Type B pancreatic cell (in vitro differentiated cells): ENCODE data around the gene REPS1. TPM values are rescaled to one million over a fixed set of nuclear protein-coding genes. Genes with fewer than 3 reads are reported as not detected.
"Not testable (repeated sequence)": the region's sequence is repeated elsewhere in the genome, so short reads cannot be mapped to it uniquely, and the experiment has no call there.

ENCODE experiments used
- DNase-seq: peaks from one replicate; pipeline ENCODE4 v3.0.0; 2021; ENCODE audit warnings: mixed read lengths; ENCODE audit not compliant: unreplicated experiment; ENCODE audit errors: extremely low spot score
- H3K27ac Mint-ChIP-seq: 2 replicates; pipeline ENCODE4 v1.8.0; 2021; ENCODE audit warnings: mild to moderate bottlenecking, mixed read lengths
- H3K27me3 Mint-ChIP-seq: 2 replicates; pipeline ENCODE4 v1.8.0; 2021; ENCODE audit warnings: mixed read lengths
- H3K36me3 Mint-ChIP-seq: 2 replicates; pipeline ENCODE4 v1.8.0; 2021; ENCODE audit warnings: mixed read lengths
- H3K4me1 Mint-ChIP-seq: one replicate; pipeline ENCODE4 v1.8.0; 2021; ENCODE audit warnings: mixed read lengths; ENCODE audit not compliant: unreplicated experiment
- H3K4me3 Mint-ChIP-seq: 2 replicates; pipeline ENCODE4 v1.8.0; 2021; ENCODE audit warnings: mild to moderate bottlenecking, mixed read lengths
- H3K9me3 Mint-ChIP-seq: 2 replicates; pipeline ENCODE4 v1.8.0; 2021; ENCODE audit warnings: mixed read lengths
- CTCF ChIP-seq: fragments of 200-600 bp; sonication (generic); conservative IDR thresholded peaks from 2 replicates; pipeline ENCODE4 v1.5.0; 2021; ENCODE audit warnings: antibody characterized with exemption, mild to moderate bottlenecking
- total RNA-seq: library from RNA; stranded (reverse); gene quantifications from 2 replicates; pipeline ENCODE4 v1.2.1, GENCODE V29; 2021; ENCODE audit warnings: low replicate concordance

The REPS1 gene
- total RNA-seq, 1 donor from 2014 or later: 57.0 TPM

DNA sequence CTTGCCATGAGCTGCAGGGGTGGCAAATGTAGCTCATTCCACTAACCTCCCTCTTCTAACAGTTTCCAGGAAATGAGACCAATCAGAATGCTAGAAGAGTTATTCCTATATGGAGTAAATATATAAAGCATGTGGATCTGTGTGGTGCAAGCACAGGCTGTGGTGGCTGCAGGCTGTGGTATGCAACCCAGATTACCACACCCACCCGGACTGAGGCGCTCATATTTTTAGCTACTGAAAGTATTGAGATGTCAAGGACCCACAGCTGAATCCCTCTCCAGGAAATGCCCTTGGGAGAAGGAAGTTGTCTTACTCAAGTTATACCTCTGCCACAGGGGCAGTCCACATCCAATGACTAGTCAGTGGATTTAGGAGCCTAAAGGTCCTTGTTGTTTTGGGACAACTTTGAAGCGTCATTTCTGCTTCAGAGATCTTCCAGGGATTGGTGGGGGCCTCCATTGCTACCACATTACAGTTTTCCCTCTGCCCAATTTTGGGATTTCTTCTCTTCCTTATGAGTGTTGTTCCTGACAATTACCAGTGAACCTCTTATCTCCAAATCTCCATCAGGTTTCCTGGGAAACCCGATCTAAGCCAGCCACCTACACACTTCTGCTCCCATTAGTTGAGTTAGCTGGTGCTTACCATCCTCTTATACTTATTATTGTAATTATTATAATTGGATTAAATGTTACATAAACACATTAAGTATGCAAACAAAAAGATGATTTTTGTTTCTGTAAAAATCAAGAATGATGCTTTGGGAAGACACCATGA, 12.1 kb upstream of the REPS1 start:
- Mint-ChIP-seq H3K4me1 (peaks cover 4% of the 10 kb centered on the region), H3K27me3 (peaks cover 1% of the 10 kb centered on the region), H3K36me3 (no peaks in the 10 kb centered on the region), H3K4me3 (no peak overlapping the region), H3K27ac (no peak overlapping the region), H3K9me3 (no peaks in the 10 kb centered on the region)
- TF ChIP-seq CTCF: no peak
- DNase-seq: no peak

- Mint-ChIP-seq H3K9me3 (no peaks in the 10 kb centered on the region), H3K27me3 (no peaks in the 10 kb centered on the region), H3K27ac (no peak overlapping the region), H3K4me3 (no peak overlapping the region), H3K4me1 (no peaks in the 10 kb centered on the region), H3K36me3 (no peaks in the 10 kb centered on the region)
- no peak for TF ChIP-seq CTCF
- DNase-seq: no peak
Observed at GRCh38 chr6:138997136-138997535, 9.1 kb upstream of the REPS1 start.

- no peak for DNase-seq
- no peaks in the 10 kb centered on the region for H3K9me3 Mint-ChIP-seq
- no peaks in the 10 kb centered on the region for H3K36me3 Mint-ChIP-seq
- no peak for TF ChIP-seq CTCF
- no peak overlapping the region for H3K4me3 Mint-ChIP-seq
- H3K27me3 Mint-ChIP-seq: no peaks in the 10 kb centered on the region
- H3K27ac Mint-ChIP-seq: no peak overlapping the region
- H3K4me1 Mint-ChIP-seq: no peaks in the 10 kb centered on the region
Observed at GRCh38 chr6:138996524-138996923, 8.5 kb upstream of the REPS1 start.

DNA sequence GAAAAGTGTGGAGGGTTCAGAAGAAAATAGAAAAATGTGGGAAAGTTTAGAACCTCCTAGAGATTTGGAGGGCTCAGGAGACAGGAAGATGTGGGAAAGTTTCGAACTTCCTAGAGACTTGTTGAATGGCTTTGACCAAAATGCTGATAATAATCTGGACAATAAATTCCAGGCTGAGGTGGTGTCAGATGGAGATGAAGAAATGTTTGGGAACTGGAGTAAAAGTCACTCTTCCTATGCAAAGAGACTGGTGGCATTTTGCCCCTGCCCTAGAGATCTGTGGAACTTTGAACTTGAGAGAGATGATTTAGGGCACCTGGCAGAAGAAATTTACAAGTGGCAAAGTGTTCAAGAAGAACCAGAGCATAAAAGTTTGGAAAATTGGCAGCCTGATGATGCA, 5.4 kb upstream of the REPS1 start:
- not testable (repeated sequence) for DNase-seq, H3K4me1 Mint-ChIP-seq, H3K9me3 Mint-ChIP-seq, H3K36me3 Mint-ChIP-seq, H3K4me3 Mint-ChIP-seq, H3K27me3 Mint-ChIP-seq
- H3K27ac Mint-ChIP-seq: peak overlapping the region; percentile 76

DNA sequence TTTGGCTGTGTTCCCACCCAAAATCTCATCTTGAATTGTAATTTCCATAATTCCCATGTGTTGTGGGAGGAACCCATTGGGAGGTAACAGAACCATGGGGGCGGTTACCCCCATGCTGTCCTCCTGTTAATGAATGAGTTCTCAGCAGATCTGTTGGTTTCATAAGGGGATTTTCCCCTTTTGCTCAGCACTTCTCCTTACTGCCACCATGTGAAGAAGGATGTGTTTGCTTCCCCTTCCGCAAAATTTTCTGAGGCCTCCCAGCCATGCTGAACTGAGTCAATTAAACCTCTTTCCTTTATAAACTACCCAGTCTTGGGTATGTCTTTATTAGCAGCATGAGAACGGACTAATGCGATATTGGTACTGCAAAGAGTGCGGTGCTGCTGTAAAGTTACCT, 4.9 kb upstream of the REPS1 start:
- H3K9me3 Mint-ChIP-seq, H3K4me3 Mint-ChIP-seq, DNase-seq, H3K36me3 Mint-ChIP-seq, H3K4me1 Mint-ChIP-seq, H3K27me3 Mint-ChIP-seq: not testable (repeated sequence)
- peak overlapping the region; percentile 76 for H3K27ac Mint-ChIP-seq

DNA sequence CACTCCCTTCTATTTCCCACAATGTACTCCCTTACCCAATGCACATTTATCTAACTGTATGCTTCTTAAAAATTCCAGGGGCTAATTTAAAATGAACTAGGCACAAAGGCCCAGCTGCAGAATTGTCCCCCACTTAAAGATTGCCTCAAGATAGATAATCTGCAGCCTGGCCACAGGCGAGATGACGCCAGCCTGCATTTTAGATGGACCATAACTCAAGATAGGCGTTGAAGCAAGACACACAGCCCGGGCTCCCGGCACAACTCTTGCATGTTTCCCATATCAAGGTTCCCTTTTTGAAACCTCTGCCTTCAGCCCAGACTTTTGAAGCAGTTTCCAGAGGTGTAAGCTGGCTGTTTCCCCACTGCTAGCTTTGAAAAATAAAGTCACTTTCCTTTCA, 3.2 kb upstream of the REPS1 start:
- TF ChIP-seq CTCF: no peak
- no peaks in the 10 kb centered on the region for H3K9me3 Mint-ChIP-seq
- no peaks in the 10 kb centered on the region for H3K27me3 Mint-ChIP-seq
- no peaks in the 10 kb centered on the region for H3K36me3 Mint-ChIP-seq
- H3K4me1 Mint-ChIP-seq: peaks cover 13% of the 10 kb centered on the region
- no peak overlapping the region for H3K4me3 Mint-ChIP-seq
- no peak for DNase-seq
- H3K27ac Mint-ChIP-seq: no peak overlapping the region
